NCI-H345 (cell line): ENCODE data around the gene GALNT2.

Experiments
- DNase-seq: peaks from one replicate; lab custom pipeline; 2025; lab: John Stamatoyannopoulos, UW

The GALNT2 gene

DNA sequence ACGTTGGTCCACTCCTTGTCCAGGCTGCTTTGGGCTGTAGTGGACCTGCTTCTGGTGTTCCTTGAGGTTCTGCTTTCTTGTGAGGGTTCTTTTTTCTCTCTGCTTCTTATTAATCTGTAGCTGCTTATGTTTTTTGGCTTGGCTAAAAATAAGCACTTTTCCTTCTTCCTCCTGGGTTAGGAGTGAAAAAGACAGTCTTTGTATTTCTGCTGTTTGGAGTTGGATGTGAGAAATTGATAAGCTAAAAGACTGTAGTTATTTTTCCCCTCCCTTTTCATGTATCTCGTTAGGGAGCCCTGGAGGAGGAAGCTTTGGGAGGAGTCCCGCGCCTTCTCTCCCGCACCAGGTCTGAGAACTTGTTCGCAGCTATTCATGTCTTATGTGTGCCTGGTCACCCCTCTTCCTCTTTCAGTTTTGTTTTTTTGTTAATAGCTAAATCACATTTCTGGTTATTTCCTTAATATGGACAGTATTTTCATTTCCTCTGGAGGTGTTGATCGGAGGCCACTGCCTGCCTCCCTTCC, 79.0 kb downstream of the GALNT2 start:
- no peak for DNase-seq

DNA sequence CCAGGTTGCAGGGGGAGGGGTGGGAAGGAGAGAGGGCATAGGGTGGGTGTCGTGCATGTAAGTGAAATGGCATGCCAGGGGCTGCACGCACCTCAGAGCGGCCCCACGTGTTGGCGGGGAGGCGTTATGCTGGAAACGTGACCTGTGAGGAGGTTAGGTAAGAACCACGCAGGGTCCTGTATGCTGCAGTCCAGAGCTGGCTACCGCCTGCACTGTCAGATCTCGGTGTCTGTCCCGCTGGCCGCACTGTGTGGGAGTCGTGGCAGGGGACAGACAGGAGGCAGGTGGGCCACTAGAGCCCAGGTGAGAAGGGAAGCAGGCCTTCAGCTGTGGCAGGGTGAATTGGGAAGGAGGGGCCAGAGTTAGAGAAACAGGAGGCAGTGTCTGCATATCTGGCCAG, 79.7 kb downstream of the GALNT2 start:
- no peak for DNase-seq

DNA sequence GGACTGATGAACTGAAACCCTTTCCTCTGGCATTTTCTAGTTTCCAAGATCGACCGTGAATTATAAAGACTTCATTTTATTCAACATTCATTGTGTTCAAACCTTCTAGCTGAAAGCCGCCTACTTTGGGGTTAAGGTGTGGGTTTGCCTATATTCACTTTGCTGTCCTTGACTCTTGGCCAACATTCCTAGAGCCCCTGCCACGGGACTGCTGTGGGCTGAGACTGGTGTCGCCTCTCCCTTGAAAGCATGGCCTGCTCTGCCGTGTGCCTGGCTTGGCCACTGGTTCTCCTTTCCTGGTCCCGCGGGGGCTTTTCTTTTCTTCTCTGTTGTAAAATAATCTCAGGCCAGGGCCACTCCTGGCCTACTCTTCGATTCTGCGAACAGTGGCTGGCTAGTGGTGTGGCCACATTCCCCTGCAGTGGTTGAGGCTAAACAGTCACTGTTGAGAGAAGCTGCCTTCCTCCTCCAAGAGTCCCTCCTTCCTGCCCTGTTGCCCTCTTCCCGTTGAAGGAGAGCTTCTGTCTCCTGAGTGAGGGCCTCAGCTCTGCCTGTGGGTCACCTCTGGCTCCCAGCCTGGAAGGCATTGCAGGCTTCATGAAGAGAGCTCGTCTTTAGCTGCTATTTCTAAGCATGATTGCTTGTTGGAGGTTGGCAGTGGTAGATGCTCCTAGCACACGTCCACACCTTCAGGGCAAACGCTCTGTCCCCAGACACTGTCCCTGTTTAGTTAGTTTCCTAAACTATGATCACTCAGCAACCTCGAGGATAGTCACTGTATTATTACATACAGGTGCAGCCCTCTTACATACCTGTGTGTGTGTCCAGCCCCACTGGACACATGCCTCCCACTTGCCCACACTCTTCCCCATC, 80.5 kb downstream of the GALNT2 start:
- DNase-seq, result no peak

DNA sequence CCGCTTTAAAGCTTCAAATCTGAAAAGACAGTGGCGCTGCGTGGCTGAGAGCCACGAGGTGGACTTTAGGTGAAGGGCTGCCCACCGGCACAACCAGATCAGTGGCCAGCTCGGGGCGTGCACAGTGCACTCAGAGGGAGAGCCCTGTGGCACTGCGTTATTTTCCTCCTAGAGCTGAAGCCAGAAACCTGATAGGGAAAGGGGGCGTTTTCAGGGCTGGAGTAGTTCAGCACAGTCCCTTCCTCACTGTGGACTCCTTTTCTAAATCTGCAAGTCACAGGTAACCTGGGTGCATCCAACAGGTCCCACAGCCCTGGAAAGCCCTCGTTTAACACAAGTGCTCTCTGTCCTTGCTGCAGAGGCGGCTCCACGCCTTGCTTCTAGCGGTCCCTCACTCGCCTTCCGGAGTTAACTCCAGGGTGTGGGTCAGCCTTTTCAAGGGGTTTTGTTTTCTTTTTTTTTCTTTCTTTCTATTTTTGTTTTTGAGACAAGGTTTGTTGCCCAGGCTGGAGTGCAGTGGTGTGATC, 81.2 kb downstream of the GALNT2 start:
- no peak for DNase-seq

DNA sequence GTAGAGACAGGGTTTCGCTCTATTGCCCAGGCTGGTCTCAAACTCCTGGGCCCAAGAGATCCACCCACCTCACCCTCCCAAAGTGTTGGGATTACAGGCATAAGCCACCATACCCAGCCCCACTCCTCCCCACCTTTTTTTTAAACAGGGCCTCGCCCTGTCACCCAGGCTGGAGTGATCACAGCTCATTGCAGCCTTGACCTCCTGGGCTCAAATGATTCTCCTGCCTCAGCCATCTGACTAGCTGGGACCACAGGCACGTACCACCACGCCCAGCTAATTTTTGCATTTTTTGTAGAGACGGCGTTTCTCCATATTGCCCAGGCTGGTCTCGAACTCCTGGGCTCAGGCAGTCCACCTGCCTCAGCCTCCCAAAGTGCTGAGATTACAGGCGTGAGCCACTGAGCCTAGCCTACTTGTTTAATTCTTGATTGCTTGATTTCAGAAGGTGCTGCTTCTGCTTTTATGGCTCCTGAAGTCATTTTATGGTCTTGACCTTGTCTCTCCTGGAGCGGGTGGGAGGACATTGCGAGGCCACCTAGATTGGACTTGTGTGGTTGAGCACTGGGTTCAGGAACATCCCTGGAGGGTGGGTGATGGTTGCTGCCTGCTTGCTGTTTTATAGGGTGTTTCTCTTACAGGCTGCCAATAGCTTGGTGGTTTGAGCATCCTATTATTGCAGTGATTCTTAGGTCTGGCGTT, 81.9 kb downstream of the GALNT2 start:
- DNase-seq, result no peak

DNA sequence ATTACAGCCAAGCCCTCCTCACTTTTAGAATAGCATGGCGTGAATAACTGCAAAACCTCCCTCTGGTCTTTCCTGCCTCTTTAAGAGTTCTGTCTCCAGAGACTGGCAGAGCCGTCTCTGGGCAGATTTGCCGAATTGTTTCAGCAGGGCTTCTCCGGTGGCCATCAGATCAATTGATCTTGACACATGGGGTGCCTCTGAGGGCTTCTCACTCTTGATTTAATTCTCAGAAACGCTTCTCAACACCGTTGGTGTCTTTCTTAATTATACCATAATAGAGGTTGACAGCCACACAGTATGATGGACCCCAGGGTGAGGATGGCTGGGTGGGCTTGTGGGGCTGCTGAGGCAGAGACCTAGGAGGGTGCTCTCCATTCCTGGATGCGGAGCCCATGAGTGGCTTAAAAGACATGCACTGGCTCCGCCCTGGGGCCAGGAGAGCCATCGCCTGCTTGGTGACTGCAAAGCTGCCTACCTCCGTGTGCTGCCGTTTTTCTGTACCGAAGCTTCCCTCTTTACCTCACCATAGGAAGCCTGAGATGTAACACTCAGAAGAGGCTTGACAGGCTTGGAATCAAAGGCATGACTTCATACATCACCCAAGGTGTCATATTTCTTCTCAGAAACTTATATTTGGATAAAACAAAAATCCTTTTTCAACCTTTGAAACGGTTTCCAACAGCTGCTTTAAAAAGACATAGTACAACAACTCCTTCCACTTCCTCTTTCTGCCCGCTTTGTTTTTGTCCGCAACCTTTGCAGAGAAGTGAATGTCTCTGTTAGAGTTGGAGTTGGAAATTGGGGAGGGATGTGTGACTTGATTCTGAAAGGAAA, 82.9 kb downstream of the GALNT2 start:
- no peak for DNase-seq

DNA sequence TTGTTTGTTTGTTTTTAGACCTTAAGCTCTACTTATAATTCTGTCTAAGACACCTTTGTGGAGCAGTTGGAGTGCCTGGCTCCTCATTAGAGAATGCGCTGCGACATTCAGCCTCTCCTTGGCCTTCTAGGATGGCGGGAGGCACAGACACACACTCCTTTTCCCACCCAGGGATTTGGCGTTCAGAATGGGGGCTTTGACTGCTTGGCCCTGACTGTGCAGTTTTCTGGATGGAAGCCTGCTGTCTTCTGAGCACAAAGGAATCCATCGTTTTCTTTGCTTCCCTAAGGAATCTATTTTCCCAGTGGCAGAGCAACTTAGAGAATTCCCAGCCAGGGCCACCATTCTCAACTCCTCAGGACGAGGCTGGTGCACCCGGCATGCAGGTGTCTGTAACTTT, 83.6 kb downstream of the GALNT2 start:
- DNase-seq, result no peak

DNA sequence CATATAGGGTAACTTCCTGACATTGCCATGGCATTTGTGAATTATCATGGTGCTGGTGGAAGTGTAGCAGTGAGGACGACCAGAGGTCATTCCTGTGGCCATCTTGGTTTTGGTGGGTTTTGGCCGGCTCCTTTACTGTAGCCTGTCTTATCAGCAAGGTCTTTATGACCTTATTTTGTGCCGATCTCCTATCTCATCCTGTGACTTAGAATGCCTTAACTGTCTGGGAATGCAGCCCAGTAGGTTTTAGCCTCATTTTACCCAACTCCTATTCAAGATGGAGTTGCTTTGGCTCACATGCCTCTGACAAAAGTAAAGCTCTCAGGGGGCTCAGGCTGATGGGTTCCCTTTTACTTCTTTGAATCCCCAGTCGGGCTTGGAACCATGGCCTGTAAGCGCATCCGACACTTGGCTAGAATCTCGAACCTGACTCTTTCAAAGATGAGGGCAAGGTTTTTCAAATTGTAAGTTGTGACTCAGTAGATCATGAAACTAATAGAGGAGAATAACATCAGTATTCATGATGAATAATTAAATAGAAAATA, 85.0 kb downstream of the GALNT2 start:
- DNase-seq, result no peak

DNA sequence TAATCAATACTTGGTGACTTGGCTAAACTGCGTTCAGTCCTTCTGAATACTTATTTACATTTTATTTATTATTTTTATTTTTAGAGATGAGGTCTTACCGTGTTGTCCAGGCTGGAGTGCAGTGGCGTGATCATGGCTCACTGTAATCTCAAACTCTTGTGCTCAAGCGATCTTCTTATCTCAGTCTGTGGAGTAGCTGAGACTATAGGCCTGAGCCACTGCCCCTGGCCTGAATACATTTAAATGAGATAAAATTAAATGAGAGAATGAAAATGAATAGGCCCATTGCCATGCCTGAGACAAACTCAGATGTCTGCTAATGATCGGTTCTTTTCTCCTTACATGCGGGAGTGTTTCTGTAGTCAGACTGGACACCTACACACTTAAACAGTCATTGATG, 86.0 kb downstream of the GALNT2 start:
- DNase-seq, result no peak

DNA sequence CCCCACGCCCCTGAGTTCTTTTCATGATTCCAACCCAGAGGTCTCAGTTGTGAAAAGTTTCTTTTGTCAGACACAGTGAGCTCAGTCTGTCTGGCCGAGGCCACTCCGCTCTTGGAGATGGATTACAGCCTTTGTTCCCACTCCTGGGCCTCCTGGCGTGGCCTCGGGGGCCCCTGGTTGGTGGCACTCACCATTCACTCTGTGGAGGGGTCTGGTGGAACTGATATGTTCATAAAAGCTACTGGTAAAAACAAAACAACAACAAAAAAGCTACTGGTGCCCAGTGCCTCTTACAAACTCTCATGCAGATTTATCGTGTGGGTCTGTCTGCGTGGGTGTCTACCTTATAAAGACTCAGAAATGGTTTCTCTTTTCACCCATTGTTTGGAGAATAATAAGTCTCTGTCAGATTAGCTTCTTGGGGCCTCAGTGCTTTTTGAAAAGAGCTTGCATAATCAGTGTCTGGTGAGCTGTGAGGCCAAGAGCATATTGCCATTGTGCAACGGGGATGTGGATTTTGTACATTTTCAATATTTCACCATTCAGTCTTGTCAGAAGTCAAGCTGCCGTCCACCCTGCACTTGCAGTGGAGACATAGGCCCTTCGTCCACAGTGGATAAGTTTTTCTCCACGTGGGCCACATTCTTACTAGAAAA, 86.7 kb downstream of the GALNT2 start:
- no peak for DNase-seq

DNA sequence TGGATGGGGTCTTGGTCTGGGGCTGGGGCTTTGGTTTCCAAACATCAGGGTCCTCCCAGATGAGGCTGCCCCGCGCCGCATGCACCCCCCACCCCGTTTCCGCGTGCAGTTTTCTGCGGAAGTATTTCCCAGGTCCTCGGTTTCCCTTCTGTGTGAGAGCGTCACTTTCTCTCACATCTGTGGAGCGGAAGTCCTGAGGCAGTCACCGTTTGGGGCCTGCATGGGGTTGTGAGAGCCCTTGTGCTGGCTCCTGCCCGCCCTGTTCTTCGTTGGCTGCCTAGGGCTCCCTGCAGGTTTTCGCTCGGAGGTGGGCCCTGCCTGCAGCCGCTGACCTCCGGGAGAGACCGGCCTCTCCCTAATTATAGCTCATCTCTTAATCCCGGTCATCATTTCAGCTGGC, 88.0 kb downstream of the GALNT2 start:
- DNase-seq, result no peak

DNA sequence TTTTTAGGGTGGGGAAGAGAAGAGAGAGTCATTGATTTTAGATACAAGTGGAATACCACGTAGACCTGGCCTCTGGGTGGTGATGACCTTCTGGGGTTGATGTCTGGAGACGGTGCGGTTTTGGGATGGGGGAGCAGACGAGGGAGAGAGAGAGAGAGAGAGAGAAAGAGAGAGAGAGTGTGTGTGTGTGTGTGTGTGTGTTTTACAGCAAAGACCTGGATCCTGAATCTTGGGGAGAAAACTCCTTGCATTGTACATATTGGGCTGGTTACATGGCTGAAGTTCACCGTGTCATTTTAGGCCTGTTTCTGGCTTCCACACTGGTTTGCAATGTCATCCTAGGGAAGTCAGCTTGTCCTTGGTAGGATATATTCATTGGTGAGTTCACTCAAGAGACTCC, 89.0 kb downstream of the GALNT2 start:
- no peak for DNase-seq

DNA sequence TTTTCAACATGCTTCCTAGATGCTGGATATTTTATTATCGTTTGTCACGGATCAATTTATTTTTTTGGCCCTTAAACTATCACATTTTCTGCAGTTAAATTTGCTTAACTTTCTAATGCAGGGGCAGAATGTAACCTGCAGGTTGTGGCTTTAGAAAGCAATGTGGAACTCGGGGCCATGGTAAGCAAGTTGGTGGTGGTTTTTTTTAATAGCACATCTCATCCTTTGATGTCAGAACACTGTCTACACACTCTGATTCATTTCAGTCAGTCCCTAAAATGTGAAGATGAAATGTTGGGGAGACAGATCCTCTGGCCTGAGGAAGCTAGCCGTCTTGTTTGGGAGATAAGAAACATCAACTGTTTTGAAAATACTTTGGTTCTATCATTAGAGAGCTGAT, 89.5 kb downstream of the GALNT2 start:
- no peak for DNase-seq

DNA sequence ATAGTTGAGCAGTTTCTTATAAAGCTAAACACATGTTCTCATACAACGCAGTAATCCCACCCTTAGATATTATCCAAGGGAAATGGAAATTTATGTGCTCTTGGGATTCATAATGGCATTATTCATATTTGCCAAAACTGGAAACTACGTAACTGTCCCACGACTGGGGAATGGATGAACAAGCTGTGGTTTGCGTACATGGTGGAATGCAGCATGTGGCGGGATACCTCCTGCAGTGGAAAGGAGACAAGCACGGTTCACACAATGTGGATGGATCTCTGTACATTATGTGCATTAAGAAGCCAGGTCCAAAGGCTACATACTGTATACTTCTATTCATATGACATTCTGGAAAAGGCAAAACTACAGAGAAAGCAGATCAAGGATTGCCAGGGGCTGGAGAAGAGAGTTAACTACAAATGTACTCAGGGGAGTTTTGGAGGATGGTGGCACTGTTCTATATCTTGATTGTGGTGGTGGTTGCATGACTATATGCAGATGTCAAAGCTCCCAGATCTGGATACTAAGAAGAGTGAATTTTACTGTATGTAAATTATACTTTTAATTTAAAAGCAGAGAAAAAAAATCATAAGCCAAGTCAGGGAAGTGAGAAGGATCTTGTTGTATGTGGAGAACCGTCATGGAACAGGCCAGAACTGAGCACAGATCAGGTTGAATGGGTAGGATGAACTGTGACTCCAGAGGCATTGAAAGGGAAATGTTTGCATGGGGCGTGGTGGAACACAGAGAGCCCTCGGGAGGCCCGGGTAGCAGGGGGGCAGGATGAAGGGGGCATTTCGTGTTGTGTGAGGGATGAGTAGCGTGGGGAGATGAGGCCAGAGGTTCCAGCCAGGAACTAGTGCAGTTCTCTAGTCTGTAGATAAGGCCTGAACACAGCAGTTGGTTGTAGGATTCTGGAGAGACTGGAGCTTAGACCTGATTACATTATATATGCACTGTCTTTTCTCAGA, 90.7 kb downstream of the GALNT2 start:
- peak; percentile 81 for DNase-seq

DNA sequence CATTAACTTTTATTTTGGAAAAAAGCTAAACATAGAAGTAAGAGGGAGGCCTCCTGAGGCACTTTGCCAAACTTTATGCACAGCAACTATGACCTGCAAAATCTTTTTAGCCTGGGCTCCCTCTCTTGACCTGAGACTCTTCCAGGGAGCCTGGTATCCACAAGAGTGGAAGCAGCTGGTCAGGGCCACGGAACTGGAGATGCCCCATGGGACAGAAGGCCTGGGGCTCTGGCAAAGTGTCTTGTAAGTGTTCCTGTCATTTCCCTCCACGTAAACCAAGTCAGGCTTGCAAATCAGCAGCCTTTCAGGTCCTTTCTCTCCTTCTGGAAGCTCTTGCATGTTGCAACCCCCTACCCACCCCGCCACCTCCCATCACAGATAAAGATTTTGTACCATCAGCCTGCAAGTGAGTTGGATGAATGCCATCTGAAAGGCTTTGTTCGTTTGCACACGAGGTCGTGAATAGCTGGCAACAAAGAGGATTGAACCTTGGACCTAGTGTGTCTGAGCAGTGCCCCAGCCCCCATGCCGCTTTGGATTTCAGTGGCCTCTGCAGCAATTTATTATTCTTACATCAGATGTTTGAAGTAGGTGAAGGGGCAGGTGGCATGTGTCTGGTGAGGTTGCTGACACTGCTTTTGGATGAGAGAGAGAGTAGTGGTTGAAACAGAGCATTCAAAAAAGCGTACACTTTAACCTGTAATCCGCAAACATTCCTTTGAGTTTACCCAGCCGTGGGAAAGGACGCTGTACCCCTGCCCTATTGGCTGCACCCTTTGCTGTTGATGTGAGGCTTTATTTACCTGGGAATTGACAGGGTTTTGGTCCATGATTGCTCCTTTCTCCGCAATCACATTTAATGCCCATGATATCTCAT, 91.6 kb downstream of the GALNT2 start:
- DNase-seq, result peak; percentile 94

DNA sequence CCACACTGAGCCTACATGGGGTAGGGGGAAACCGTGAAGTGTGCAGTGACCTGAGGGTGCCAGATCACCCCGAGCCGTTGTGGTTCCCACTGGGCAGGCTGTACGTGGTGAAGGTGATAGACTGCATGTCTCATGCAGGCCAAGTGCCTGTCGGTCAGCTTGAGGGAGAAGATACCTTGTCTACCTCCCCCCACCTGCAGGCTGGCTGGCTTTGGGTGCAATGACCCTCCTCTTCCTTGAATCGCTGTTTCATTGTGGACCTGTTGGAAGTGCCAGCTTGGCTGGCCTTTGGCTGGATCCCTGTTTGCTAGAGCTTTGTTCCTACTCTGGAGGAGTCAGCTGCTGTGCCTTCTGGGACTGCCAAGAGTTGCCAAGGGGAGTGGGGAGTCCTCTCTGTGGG, 92.5 kb downstream of the GALNT2 start:
- DNase-seq, result no peak

DNA sequence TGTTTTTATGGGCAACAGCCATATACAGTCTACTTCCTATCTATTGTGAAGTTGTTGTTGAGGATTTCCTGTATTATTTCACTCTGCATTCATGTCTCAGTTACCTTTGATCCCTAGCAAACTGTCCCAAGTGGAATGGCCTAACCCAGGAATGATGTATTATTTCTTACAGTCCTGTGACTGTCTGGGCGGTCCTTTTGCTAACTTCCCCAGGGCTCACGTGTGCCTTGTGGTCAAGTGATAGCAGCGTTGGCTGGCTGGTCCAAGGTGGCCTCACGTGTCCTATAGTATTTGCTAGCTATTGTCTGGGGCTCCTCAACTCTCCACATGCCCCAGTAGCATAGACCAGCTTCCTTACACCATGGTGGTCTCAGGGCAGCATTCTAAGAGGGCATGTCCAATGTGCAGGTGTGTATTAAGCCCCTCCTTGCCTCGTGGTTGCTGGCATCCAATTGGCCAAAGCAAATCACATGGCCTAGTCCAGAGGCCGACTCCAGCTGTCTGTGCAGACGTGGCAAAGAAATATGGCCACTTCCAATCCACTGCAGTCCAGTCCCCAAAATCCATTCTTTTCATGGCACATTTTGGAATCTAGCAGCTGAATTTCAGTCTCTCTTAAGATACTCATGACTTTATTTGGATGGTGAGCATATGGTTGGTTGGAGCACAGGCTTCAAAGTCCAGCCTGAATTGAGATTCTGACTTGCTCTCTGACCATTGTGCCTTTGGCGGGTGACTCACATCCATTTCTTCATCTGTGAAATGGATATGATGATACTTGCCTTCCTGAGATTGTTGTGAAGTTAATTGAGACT, 94.1 kb downstream of the GALNT2 start:
- DNase-seq, result no peak

DNA sequence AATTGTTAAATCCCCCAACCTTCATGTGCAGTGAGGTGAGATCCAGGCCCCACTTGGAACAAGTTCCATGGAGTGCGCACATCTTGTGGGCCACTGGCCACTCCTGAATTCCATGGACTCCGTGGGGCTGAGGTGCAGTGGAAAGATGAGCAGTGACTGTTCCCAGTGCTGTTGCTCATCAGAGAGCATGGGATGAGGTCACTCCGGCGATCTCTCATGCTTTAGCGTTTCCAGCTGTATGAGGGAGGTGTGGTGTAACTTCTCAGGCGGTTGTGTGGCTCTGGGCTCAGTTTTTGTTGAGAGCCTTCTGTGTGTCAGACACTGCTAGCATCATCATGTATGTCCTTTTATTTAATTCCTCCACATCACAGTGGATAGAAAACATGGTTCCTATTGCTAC, 96.2 kb downstream of the GALNT2 start:
- no peak for DNase-seq
